GM12892 (cell line): ENCODE measurements around the gene DIDO1.

Source experiments
- POLR2A ChIP-seq: IDR thresholded peaks from 2 replicates; pipeline ENCODE4 v1.6.1; 2011; ENCODE audit warnings: low read depth, low read length, control low read depth
- POLR2AphosphoS5 ChIP-seq: IDR thresholded peaks from 2 replicates; pipeline ENCODE4 v1.6.1; 2011; ENCODE audit warnings: low read depth, low read length, control low read depth

- TF ChIP-seq POLR2A, result no peak
- no peak for TF ChIP-seq POLR2AphosphoS5
These were observed 32.2 kb upstream of the DIDO1 start for GRCh38 chr20:62958388-62959100.
